ENCODE results near the gene TSHZ1.

Gene TSHZ1

GRCh38 chr18:75269696-75270095 is 59.1 kb downstream of the TSHZ1 start:
- Histone ChIP-seq H3K9me3 (ENCODE audit: low read length) (no peaks in the 10 kb centered on the region), H3K27ac (ENCODE audit: low read depth, low read length) (no peak overlapping the region), H3K9ac (ENCODE audit: low read length) (no peak overlapping the region), H3K36me3 (ENCODE audit: insufficient read depth, low read length) (no peaks in the 10 kb centered on the region), H3K4me3 (ENCODE audit: low read depth in 1 of 2, low read length in 2 of 2) (no peak overlapping the region), H3K4me1 (ENCODE audit: insufficient read depth, low read length) (peaks cover 46% of the 10 kb centered on the region), H3K27me3 (ENCODE audit: control insufficient read depth in 1 of 2, insufficient read depth in 2 of 2, low read length in 2 of 2) (no peaks in the 10 kb centered on the region)

DNA sequence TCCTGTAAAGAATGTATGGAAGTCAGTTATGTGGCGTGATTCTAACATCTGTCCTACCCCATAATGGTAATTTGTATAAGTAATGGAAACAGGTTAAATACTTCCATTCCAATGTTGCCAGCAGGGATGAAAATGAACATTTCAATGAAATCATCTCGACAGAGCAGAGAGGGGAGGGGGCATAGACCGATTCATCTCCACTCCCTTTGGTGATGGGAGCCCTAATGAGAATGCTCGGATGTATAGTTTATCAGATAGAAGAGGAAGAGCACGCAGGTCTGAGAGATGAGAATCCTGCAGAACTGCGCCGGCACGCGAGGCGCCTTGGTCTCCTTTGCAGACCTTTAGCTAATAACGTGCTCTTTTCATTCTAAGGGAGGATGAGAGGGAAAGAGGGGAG is 61.4 kb downstream of the TSHZ1 start:
- Histone ChIP-seq H3K4me3 (ENCODE audit: low read depth in 1 of 2, low read length in 2 of 2) (no peak overlapping the region), H3K4me1 (ENCODE audit: insufficient read depth, low read length) (peaks cover 37% of the 10 kb centered on the region), H3K9ac (ENCODE audit: low read length) (no peak overlapping the region), H3K27me3 (ENCODE audit: control insufficient read depth in 1 of 2, insufficient read depth in 2 of 2, low read length in 2 of 2) (no peaks in the 10 kb centered on the region), H3K36me3 (ENCODE audit: insufficient read depth, low read length) (no peaks in the 10 kb centered on the region), H3K27ac (ENCODE audit: low read depth, low read length) (no peak overlapping the region), H3K9me3 (ENCODE audit: low read length) (no peaks in the 10 kb centered on the region)

GRCh38 chr18:75273817-75274216 is 63.2 kb downstream of the TSHZ1 start:
- H3K27ac ChIP-seq (ENCODE audit: low read depth, low read length): no peak overlapping the region
- peaks cover 28% of the 10 kb centered on the region for H3K4me1 ChIP-seq (ENCODE audit: insufficient read depth, low read length)
- no peaks in the 10 kb centered on the region for H3K27me3 ChIP-seq (ENCODE audit: control insufficient read depth in 1 of 2, insufficient read depth in 2 of 2, low read length in 2 of 2)
- H3K4me3 ChIP-seq (ENCODE audit: low read depth in 1 of 2, low read length in 2 of 2): no peak overlapping the region
- H3K36me3 ChIP-seq (ENCODE audit: insufficient read depth, low read length): no peaks in the 10 kb centered on the region
- H3K9me3 ChIP-seq (ENCODE audit: low read length): no peaks in the 10 kb centered on the region
- no peak overlapping the region for H3K9ac ChIP-seq (ENCODE audit: low read length)

DNA sequence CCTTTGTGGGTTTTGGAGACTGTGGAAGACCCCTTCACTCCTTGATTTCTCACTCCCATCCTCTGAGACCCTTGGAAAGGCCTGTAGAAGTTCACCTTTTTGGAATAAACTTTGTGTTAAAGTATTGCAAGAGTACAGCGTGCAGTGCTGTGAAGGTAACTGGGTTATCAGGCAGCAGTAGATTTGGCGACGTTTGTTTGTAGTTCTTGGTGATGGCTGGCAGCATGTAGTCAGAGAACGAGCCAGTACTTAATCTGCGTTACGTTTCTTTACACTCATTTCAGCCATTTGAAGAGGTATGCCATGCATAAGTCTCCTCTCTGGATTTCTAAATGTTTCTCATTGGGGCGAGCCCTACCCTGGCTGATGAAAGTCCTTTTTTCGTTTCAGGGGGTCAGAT is 64.6 kb downstream of the TSHZ1 start:
- Histone ChIP-seq H3K27ac (ENCODE audit: low read depth, low read length) (no peak overlapping the region), H3K36me3 (ENCODE audit: insufficient read depth, low read length) (no peaks in the 10 kb centered on the region), H3K4me3 (ENCODE audit: low read depth in 1 of 2, low read length in 2 of 2) (no peak overlapping the region), H3K27me3 (ENCODE audit: control insufficient read depth in 1 of 2, insufficient read depth in 2 of 2, low read length in 2 of 2) (no peaks in the 10 kb centered on the region), H3K9ac (ENCODE audit: low read length) (no peak overlapping the region), H3K4me1 (ENCODE audit: insufficient read depth, low read length) (peaks cover 17% of the 10 kb centered on the region), H3K9me3 (ENCODE audit: low read length) (no peaks in the 10 kb centered on the region)

- H3K36me3 ChIP-seq (ENCODE audit: insufficient read depth, low read length): no peaks in the 10 kb centered on the region
- no peaks in the 10 kb centered on the region for H3K27me3 ChIP-seq (ENCODE audit: control insufficient read depth in 1 of 2, insufficient read depth in 2 of 2, low read length in 2 of 2)
- no peak overlapping the region for H3K9ac ChIP-seq (ENCODE audit: low read length)
- H3K4me1 ChIP-seq (ENCODE audit: insufficient read depth, low read length): peaks cover 16% of the 10 kb centered on the region
- H3K4me3 ChIP-seq (ENCODE audit: low read depth in 1 of 2, low read length in 2 of 2): no peak overlapping the region
- no peak overlapping the region for H3K27ac ChIP-seq (ENCODE audit: low read depth, low read length)
- no peaks in the 10 kb centered on the region for H3K9me3 ChIP-seq (ENCODE audit: low read length)
These were observed 66.4 kb downstream of the TSHZ1 start for GRCh38 chr18:75276818-75277609.

DNA sequence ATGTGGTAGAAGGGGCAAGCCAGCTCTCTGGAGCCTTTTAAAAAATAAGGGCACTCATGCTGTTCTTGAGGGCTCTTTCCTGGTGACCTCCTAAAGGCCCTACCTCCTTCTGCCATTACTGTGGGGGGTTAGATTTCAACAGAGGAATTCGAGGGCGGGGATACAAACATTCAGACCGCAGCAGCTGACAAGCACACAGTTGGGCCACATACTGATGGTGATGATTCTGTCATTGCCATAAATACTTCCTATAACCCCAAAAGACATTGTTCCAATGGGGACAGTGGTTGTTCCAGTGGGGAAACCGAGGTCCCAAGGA is 67.0 kb downstream of the TSHZ1 start:
- peaks cover 16% of the 10 kb centered on the region for H3K4me1 ChIP-seq (ENCODE audit: insufficient read depth, low read length)
- H3K9me3 ChIP-seq (ENCODE audit: low read length): no peaks in the 10 kb centered on the region
- H3K4me3 ChIP-seq (ENCODE audit: low read depth in 1 of 2, low read length in 2 of 2): no peak overlapping the region
- no peaks in the 10 kb centered on the region for H3K27me3 ChIP-seq (ENCODE audit: control insufficient read depth in 1 of 2, insufficient read depth in 2 of 2, low read length in 2 of 2)
- no peak overlapping the region for H3K27ac ChIP-seq (ENCODE audit: low read depth, low read length)
- no peak overlapping the region for H3K9ac ChIP-seq (ENCODE audit: low read length)
- H3K36me3 ChIP-seq (ENCODE audit: insufficient read depth, low read length): no peaks in the 10 kb centered on the region

DNA sequence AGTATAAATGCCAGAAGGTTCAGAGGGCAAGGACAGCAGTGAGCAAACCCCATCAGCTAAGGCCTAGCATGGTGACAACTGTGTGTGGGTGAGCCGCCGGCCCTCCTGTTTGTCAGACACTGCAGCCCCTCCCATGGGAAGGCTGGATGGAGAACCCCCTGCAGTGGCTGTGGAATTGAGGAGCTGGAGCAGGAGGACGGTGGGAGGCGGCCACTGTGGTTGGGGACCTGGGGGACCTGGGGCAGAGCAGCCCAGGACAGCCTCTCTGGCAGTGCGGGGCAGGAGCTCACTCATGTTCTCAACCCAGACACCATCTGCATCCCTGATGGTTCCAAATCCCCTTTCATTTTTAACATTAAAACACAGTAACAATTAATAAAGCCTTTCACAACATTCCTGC is 68.8 kb downstream of the TSHZ1 start:
- Histone ChIP-seq H3K36me3 (ENCODE audit: insufficient read depth, low read length) (no peaks in the 10 kb centered on the region), H3K27ac (ENCODE audit: low read depth, low read length) (no peak overlapping the region), H3K9ac (ENCODE audit: low read length) (no peak overlapping the region)

DNA sequence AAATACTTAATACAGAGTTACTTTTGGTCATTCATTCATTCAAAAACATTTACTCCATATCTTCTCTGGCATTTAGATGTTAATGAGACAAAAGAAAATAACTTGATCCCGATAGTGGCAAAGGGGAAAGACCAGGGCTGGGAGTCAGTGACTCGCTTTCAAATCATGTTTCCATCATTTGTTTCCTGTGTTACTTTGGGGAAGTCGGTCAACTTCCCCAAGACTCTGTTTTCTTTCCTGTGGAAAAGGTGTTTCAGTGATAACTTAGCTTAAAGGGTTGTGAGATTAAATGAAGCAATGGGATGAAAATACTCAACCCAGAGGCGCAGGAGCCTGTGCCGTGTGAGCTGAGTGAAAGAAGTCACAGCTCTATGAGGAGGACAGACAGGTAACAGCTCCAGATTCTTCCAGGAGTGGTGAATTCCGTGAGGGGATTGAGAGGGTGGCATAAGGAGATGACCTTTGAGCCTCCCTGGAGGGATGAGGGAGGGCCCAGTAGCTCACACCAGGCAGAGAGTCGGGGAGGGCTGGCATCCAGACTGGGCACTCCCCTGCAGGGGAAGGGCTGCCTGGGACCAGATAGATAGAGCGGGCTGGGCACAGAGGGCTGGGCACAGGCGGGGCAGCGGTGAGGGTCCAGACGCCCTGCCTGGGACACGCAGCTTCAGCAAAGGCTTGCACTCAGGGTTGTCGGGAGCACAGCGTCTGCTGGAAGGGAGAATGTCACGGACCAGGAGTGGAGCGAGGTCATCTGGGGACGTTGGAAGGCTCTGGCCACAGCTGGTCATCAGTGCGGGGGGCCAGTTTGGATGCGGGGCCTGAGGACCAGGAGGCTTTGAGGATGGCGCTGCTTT is 70.1 kb downstream of the TSHZ1 start:
- Histone ChIP-seq H3K4me3 (ENCODE audit: low read depth in 1 of 2, low read length in 2 of 2) (no peak overlapping the region), H3K27me3 (ENCODE audit: control insufficient read depth in 1 of 2, insufficient read depth in 2 of 2, low read length in 2 of 2) (no peaks in the 10 kb centered on the region), H3K9ac (ENCODE audit: low read length) (no peak overlapping the region), H3K27ac (ENCODE audit: low read depth, low read length) (no peak overlapping the region), H3K36me3 (ENCODE audit: insufficient read depth, low read length) (no peaks in the 10 kb centered on the region), H3K4me1 (ENCODE audit: insufficient read depth, low read length) (peaks cover 16% of the 10 kb centered on the region), H3K9me3 (ENCODE audit: low read length) (no peaks in the 10 kb centered on the region)

More for the DNA sequence above, 68.8 kb downstream of the TSHZ1 start:
- Histone ChIP-seq H3K9me3 (ENCODE audit: low read length) (no peaks in the 10 kb centered on the region), H3K27me3 (ENCODE audit: control insufficient read depth in 1 of 2, insufficient read depth in 2 of 2, low read length in 2 of 2) (no peaks in the 10 kb centered on the region), H3K4me1 (ENCODE audit: insufficient read depth, low read length) (peaks cover 16% of the 10 kb centered on the region), H3K4me3 (ENCODE audit: low read depth in 1 of 2, low read length in 2 of 2) (no peak overlapping the region)

DNA sequence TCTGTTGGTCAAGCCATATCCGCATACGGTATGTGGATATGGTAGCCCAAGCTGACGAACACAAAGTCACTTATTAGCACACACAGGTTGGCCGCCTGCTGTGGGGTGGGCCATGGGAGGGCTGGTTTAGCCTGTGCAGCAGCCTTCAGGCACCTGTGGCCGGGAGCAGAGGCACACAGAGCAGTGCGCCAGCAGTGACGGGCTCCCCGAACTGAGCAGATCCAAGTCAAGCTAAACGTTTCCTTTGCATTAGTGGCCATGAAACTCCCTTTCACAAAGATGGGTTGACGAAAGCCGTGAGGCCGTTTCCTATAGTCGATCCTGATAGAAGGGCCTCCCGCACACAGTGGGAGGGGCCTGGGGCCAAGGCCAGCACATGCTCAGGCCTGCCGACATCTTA is 72.1 kb downstream of the TSHZ1 start:
- no peak overlapping the region for H3K9ac ChIP-seq (ENCODE audit: low read length)
- H3K9me3 ChIP-seq (ENCODE audit: low read length): no peaks in the 10 kb centered on the region
- peaks cover 20% of the 10 kb centered on the region for H3K36me3 ChIP-seq (ENCODE audit: insufficient read depth, low read length)
- peaks cover 6% of the 10 kb centered on the region for H3K4me1 ChIP-seq (ENCODE audit: insufficient read depth, low read length)
- no peak overlapping the region for H3K27ac ChIP-seq (ENCODE audit: low read depth, low read length)
- H3K4me3 ChIP-seq (ENCODE audit: low read depth in 1 of 2, low read length in 2 of 2): no peak overlapping the region
- no peaks in the 10 kb centered on the region for H3K27me3 ChIP-seq (ENCODE audit: control insufficient read depth in 1 of 2, insufficient read depth in 2 of 2, low read length in 2 of 2)

GRCh38 chr18:75283731-75284130 is 73.1 kb downstream of the TSHZ1 start:
- H3K9me3 ChIP-seq (ENCODE audit: low read length): no peaks in the 10 kb centered on the region
- peaks cover 6% of the 10 kb centered on the region for H3K4me1 ChIP-seq (ENCODE audit: insufficient read depth, low read length)
- no peak overlapping the region for H3K9ac ChIP-seq (ENCODE audit: low read length)
- H3K36me3 ChIP-seq (ENCODE audit: insufficient read depth, low read length): peaks cover 25% of the 10 kb centered on the region
- no peak overlapping the region for H3K27ac ChIP-seq (ENCODE audit: low read depth, low read length)
- H3K27me3 ChIP-seq (ENCODE audit: control insufficient read depth in 1 of 2, insufficient read depth in 2 of 2, low read length in 2 of 2): no peaks in the 10 kb centered on the region
- H3K4me3 ChIP-seq (ENCODE audit: low read depth in 1 of 2, low read length in 2 of 2): no peak overlapping the region

DNA sequence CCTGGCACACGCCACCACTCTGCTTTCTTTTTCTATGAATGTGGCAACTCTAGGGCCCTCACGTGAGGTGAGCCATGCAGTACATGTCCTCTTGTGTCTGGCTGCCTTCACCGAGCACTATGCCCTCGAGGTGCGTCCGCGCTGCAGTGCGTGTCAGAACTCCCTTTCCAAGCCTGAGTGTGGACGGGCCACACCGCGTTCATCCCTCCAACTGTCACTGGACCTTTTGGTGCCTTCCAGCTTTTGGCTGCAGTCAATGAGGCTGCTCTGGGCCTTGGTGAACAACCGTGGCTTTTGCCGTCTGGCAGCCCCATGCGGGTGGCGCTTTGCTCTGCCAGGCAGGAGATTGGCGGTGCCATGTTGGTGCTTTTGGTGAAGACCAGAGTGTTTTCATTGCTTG is 74.0 kb downstream of the TSHZ1 start:
- no peak overlapping the region for H3K4me3 ChIP-seq (ENCODE audit: low read depth in 1 of 2, low read length in 2 of 2)
- no peaks in the 10 kb centered on the region for H3K27me3 ChIP-seq (ENCODE audit: control insufficient read depth in 1 of 2, insufficient read depth in 2 of 2, low read length in 2 of 2)
- H3K27ac ChIP-seq (ENCODE audit: low read depth, low read length): no peak overlapping the region
- H3K36me3 ChIP-seq (ENCODE audit: insufficient read depth, low read length): peaks cover 25% of the 10 kb centered on the region
- H3K9ac ChIP-seq (ENCODE audit: low read length): no peak overlapping the region
- peaks cover 6% of the 10 kb centered on the region for H3K4me1 ChIP-seq (ENCODE audit: insufficient read depth, low read length)
- no peaks in the 10 kb centered on the region for H3K9me3 ChIP-seq (ENCODE audit: low read length)
